ENCODE data around the gene MSL1.

MSL1 gene

GRCh38 chr17:40113110-40113906 lies 8.5 kb upstream of the MSL1 start:
- Histone ChIP-seq H3K27me3 (ENCODE audit: control insufficient read depth, insufficient read depth, low read length) (no peaks in the 10 kb centered on the region), H3K9ac (no peak overlapping the region)

DNA sequence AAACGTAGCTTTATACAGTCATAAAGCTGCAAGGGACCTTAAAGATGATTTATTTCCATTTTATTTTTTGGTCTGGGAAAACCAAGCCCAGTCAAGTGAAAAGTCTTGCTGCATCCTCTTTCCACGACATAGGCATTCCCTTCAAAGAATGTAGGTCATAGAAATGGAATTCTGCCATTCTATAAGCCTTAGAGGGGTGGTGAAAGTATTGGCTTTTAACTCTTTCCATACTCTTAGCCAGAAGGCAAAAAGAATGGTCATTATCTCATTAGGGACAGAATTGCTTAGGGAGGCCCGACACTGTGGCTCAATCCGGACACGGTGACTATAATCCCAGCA lies 7.9 kb upstream of the MSL1 start:
- H3K36me3 ChIP-seq (ENCODE audit: control insufficient read depth, insufficient read depth, low read length) = no peaks in the 10 kb centered on the region
- peak overlapping the region; percentile 49 for H3K4me3 ChIP-seq (ENCODE audit: low read depth, low read length)
- no peaks in the 10 kb centered on the region for H3K79me2 ChIP-seq
- H3K4me2 ChIP-seq (ENCODE audit: low read length) = peak overlapping the region; percentile 86
- peak overlapping the region; percentile 77 for H3K27ac ChIP-seq
- H3K9ac ChIP-seq = no peak overlapping the region
- H3K27me3 ChIP-seq (ENCODE audit: control insufficient read depth, insufficient read depth, low read length) = no peaks in the 10 kb centered on the region
- H3K4me1 ChIP-seq = peaks cover 44% of the 10 kb centered on the region
- peak overlapping the region; percentile 78 for H2AFZ ChIP-seq
- TF ChIP-seq, protein P1, sequence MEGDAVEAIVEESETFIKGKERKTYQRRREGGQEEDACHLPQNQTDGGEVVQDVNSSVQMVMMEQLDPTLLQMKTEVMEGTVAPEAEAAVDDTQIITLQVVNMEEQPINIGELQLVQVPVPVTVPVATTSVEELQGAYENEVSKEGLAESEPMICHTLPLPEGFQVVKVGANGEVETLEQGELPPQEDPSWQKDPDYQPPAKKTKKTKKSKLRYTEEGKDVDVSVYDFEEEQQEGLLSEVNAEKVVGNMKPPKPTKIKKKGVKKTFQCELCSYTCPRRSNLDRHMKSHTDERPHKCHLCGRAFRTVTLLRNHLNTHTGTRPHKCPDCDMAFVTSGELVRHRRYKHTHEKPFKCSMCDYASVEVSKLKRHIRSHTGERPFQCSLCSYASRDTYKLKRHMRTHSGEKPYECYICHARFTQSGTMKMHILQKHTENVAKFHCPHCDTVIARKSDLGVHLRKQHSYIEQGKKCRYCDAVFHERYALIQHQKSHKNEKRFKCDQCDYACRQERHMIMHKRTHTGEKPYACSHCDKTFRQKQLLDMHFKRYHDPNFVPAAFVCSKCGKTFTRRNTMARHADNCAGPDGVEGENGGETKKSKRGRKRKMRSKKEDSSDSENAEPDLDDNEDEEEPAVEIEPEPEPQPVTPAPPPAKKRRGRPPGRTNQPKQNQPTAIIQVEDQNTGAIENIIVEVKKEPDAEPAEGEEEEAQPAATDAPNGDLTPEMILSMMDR (IDR thresholded peaks at IDR 0.05) = no peak
- no peaks in the 10 kb centered on the region for H3K9me3 ChIP-seq (ENCODE audit: control insufficient read depth, low read length)

More at GRCh38 chr17:40113110-40113906, 8.5 kb upstream of the MSL1 start:
- Histone ChIP-seq H3K79me2 (no peaks in the 10 kb centered on the region), H3K4me2 (ENCODE audit: low read length) (peak overlapping the region; percentile 86), H3K9me3 (ENCODE audit: control insufficient read depth, low read length) (no peaks in the 10 kb centered on the region), H3K4me1 (peaks cover 50% of the 10 kb centered on the region), H2AFZ (peak overlapping the region; percentile 78), H3K4me3 (ENCODE audit: low read depth, low read length) (peak overlapping the region; percentile 49), H3K27ac (peak overlapping the region; percentile 77), H3K36me3 (ENCODE audit: control insufficient read depth, insufficient read depth, low read length) (no peaks in the 10 kb centered on the region)
- TF ChIP-seq, protein P1 (IDR thresholded peaks at IDR 0.05) = peak; percentile 93

DNA sequence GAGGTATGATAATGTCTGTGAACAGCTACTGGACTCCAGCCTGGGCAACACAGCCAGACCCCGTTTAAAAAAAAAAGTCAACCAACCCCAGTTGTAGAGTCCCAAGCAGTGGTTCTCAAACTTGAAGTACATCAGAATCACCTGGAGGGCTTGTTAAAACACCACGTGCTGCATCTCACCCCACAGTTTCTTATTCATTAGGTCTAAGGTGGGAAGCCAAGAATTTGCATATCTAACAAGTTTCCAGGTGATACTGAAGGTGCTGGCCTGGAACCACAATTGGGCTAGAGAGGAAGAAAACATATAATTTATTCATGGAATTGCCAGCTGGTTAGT lies 6.7 kb upstream of the MSL1 start:
- no peaks in the 10 kb centered on the region for H3K9me3 ChIP-seq (ENCODE audit: control insufficient read depth, low read length)
- H3K4me2 ChIP-seq (ENCODE audit: low read length) = no peak overlapping the region
- H3K79me2 ChIP-seq = no peaks in the 10 kb centered on the region
- H3K9ac ChIP-seq = no peak overlapping the region
- peaks cover 33% of the 10 kb centered on the region for H3K4me1 ChIP-seq
- H2AFZ ChIP-seq = no peak overlapping the region
- H3K27ac ChIP-seq = peak overlapping the region; percentile 77
- H3K4me3 ChIP-seq (ENCODE audit: low read depth, low read length) = no peak overlapping the region
- H3K27me3 ChIP-seq (ENCODE audit: control insufficient read depth, insufficient read depth, low read length) = no peaks in the 10 kb centered on the region
- TF ChIP-seq, protein P1 (IDR thresholded peaks at IDR 0.05) = no peak
- no peaks in the 10 kb centered on the region for H3K36me3 ChIP-seq (ENCODE audit: control insufficient read depth, insufficient read depth, low read length)

- Histone ChIP-seq H3K27ac (peak overlapping the region; percentile 92), H3K4me2 (ENCODE audit: low read length) (peak overlapping the region; percentile 93), H3K36me3 (ENCODE audit: control insufficient read depth, insufficient read depth, low read length) (no peaks in the 10 kb centered on the region), H3K9ac (peak overlapping the region; percentile 96), H2AFZ (peak overlapping the region; percentile 92), H3K9me3 (ENCODE audit: control insufficient read depth, low read length) (no peaks in the 10 kb centered on the region), H3K79me2 (peaks cover 16% of the 10 kb centered on the region), H3K4me1 (peaks cover 15% of the 10 kb centered on the region), H3K4me3 (ENCODE audit: low read depth, low read length) (peak overlapping the region; percentile 81), H3K27me3 (ENCODE audit: control insufficient read depth, insufficient read depth, low read length) (no peaks in the 10 kb centered on the region)
- TF ChIP-seq, protein P1 (IDR thresholded peaks at IDR 0.05) = peak; percentile 31
Observed at GRCh38 chr17:40122136-40122998, 596 bp downstream of the MSL1 start.

Data from parathyroid adenoma (tissue), 2 donors.